ENCODE data around the gene GLB1L2.
"Not testable (repeated sequence)": the region's sequence is repeated elsewhere in the genome, so short reads cannot be mapped to it uniquely, and the experiment has no call there.

GLB1L2 gene

DNA sequence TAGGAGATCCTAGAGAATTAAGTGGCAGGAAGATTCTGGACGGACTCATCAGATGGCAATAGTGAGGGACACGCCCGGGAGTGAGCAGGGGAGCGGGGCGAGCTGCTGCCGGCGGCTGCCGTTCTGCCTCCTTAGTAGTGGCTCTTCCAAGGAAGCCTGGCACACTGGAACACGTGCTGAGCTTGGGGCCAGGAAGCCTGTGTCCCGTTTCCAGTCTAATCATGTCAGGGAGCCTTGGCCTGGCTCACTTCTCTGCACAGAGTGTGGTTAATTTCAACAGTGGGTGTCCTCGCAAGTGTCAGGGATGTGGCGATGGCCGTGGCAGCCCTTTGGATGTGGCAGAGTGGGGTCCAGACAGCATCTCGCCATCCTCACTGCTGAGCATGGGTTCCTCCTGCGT, 39.1 kb upstream of the GLB1L2 start:
- Histone ChIP-seq H3K27me3 (ENCODE audit: control insufficient read depth, insufficient read depth, low read length) (no peaks in the 10 kb centered on the region), H3K36me3 (ENCODE audit: control insufficient read depth, insufficient read depth, low read length) (peaks cover 56% of the 10 kb centered on the region), H3K4me1 (ENCODE audit: control insufficient read depth, insufficient read depth, low read length) (no peaks in the 10 kb centered on the region), H3K27ac (ENCODE audit: low read depth, low read length) (no peak overlapping the region), H3K9ac (ENCODE audit: low read depth, low read length) (no peak overlapping the region), H3K4me3 (ENCODE audit: low read depth, low read length) (no peak overlapping the region), H3K9me3 (ENCODE audit: control insufficient read depth, insufficient read depth, low read length) (no peaks in the 10 kb centered on the region)

- Histone ChIP-seq H3K27me3 (ENCODE audit: control insufficient read depth, insufficient read depth, low read length) (no peaks in the 10 kb centered on the region), H3K27ac (ENCODE audit: low read depth, low read length) (no peak overlapping the region)
Measured at GRCh38 chr11:134293119-134294113, 38.4 kb upstream of the GLB1L2 start.

GRCh38 chr11:134294664-134295063, 37.1 kb upstream of the GLB1L2 start:
- H3K27me3 ChIP-seq (ENCODE audit: control insufficient read depth, insufficient read depth, low read length), result no peaks in the 10 kb centered on the region
- no peaks in the 10 kb centered on the region for H3K9me3 ChIP-seq (ENCODE audit: control insufficient read depth, insufficient read depth, low read length)
- H3K27ac ChIP-seq (ENCODE audit: low read depth, low read length), result no peak overlapping the region
- H3K4me1 ChIP-seq (ENCODE audit: control insufficient read depth, insufficient read depth, low read length), result no peaks in the 10 kb centered on the region
- H3K36me3 ChIP-seq (ENCODE audit: control insufficient read depth, insufficient read depth, low read length), result peaks cover 62% of the 10 kb centered on the region
- H3K4me3 ChIP-seq (ENCODE audit: low read depth, low read length), result no peak overlapping the region
- H3K9ac ChIP-seq (ENCODE audit: low read depth, low read length), result no peak overlapping the region

More at GRCh38 chr11:134293119-134294113, 38.4 kb upstream of the GLB1L2 start:
- no peak overlapping the region for H3K9ac ChIP-seq (ENCODE audit: low read depth, low read length)
- no peaks in the 10 kb centered on the region for H3K9me3 ChIP-seq (ENCODE audit: control insufficient read depth, insufficient read depth, low read length)
- H3K36me3 ChIP-seq (ENCODE audit: control insufficient read depth, insufficient read depth, low read length), result peaks cover 63% of the 10 kb centered on the region
- no peak overlapping the region for H3K4me3 ChIP-seq (ENCODE audit: low read depth, low read length)
- no peaks in the 10 kb centered on the region for H3K4me1 ChIP-seq (ENCODE audit: control insufficient read depth, insufficient read depth, low read length)

GRCh38 chr11:134312223-134312622, 19.6 kb upstream of the GLB1L2 start:
- Histone ChIP-seq H3K36me3 (ENCODE audit: control insufficient read depth, insufficient read depth, low read length) (peaks cover 39% of the 10 kb centered on the region), H3K9ac (ENCODE audit: low read depth, low read length) (no peak overlapping the region), H3K4me3 (ENCODE audit: low read depth, low read length) (no peak overlapping the region), H3K27me3 (ENCODE audit: control insufficient read depth, insufficient read depth, low read length) (no peaks in the 10 kb centered on the region), H3K4me1 (ENCODE audit: control insufficient read depth, insufficient read depth, low read length) (no peaks in the 10 kb centered on the region), H3K27ac (ENCODE audit: low read depth, low read length) (no peak overlapping the region), H3K9me3 (ENCODE audit: control insufficient read depth, insufficient read depth, low read length) (peaks cover 4% of the 10 kb centered on the region; the same call in 1 of the 2 replicates)

GRCh38 chr11:134312807-134313206, 19.0 kb upstream of the GLB1L2 start:
- Histone ChIP-seq H3K4me1 (ENCODE audit: control insufficient read depth, insufficient read depth, low read length) (no peaks in the 10 kb centered on the region), H3K9me3 (ENCODE audit: control insufficient read depth, insufficient read depth, low read length) (peaks cover 4% of the 10 kb centered on the region; the same call in 1 of the 2 replicates), H3K27ac (ENCODE audit: low read depth, low read length) (no peak overlapping the region), H3K9ac (ENCODE audit: low read depth, low read length) (no peak overlapping the region), H3K36me3 (ENCODE audit: control insufficient read depth, insufficient read depth, low read length) (peaks cover 34% of the 10 kb centered on the region), H3K27me3 (ENCODE audit: control insufficient read depth, insufficient read depth, low read length) (no peaks in the 10 kb centered on the region), H3K4me3 (ENCODE audit: low read depth, low read length) (no peak overlapping the region)

- Histone ChIP-seq H3K9ac (ENCODE audit: low read depth, low read length) (no peak overlapping the region), H3K36me3 (ENCODE audit: control insufficient read depth, insufficient read depth, low read length) (peaks cover 35% of the 10 kb centered on the region), H3K4me3 (ENCODE audit: low read depth, low read length) (no peak overlapping the region), H3K4me1 (ENCODE audit: control insufficient read depth, insufficient read depth, low read length) (no peaks in the 10 kb centered on the region), H3K9me3 (ENCODE audit: control insufficient read depth, insufficient read depth, low read length) (peaks cover 4% of the 10 kb centered on the region; the same call in 1 of the 2 replicates), H3K27ac (ENCODE audit: low read depth, low read length) (no peak overlapping the region), H3K27me3 (ENCODE audit: control insufficient read depth, insufficient read depth, low read length) (no peaks in the 10 kb centered on the region)
Measured at GRCh38 chr11:134313379-134313778, 18.4 kb upstream of the GLB1L2 start.

DNA sequence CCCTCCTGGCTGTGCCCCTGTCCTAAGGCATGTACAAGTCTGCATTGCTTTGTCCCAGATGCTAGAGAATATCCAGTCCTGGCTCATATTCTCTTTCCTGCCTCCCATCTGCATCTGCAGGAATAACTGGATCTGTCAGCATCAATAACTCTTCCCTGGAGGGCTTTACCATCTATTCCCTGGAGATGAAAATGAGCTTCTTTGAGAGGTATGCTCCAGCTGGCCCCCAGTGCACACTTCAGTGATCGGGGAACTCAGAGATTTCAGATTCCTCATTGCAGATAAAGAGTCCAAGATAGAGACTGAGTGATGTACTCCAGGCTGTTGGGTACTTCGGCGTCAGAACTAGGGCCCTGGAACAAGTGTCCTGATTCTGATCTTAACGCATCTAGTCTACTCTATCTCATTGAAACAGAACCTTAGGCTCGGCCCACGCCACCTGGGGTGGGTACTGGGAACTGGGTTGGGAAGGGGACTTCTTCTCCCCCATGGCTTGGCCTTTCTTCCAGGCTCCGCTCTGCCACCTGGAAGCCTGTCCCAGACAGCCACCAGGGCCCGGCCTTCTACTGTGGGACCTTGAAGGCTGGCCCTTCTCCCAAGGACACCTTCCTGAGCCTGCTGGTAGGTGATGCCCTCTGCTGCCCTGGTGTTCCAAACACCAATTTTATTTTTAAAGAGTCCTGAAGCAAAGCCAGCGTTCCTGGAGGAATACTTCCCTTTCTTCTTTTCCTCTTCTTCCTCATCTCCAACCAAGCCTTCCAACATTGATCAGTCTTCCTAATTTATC, 17.8 kb upstream of the GLB1L2 start:
- Histone ChIP-seq H3K4me3 (ENCODE audit: low read depth, low read length) (no peak overlapping the region), H3K27me3 (ENCODE audit: control insufficient read depth, insufficient read depth, low read length) (no peaks in the 10 kb centered on the region), H3K9me3 (ENCODE audit: control insufficient read depth, insufficient read depth, low read length) (peaks cover 4% of the 10 kb centered on the region; the same call in 1 of the 2 replicates), H3K4me1 (ENCODE audit: control insufficient read depth, insufficient read depth, low read length) (no peaks in the 10 kb centered on the region), H3K9ac (ENCODE audit: low read depth, low read length) (no peak overlapping the region), H3K27ac (ENCODE audit: low read depth, low read length) (no peak overlapping the region), H3K36me3 (ENCODE audit: control insufficient read depth, insufficient read depth, low read length) (peaks cover 34% of the 10 kb centered on the region)

DNA sequence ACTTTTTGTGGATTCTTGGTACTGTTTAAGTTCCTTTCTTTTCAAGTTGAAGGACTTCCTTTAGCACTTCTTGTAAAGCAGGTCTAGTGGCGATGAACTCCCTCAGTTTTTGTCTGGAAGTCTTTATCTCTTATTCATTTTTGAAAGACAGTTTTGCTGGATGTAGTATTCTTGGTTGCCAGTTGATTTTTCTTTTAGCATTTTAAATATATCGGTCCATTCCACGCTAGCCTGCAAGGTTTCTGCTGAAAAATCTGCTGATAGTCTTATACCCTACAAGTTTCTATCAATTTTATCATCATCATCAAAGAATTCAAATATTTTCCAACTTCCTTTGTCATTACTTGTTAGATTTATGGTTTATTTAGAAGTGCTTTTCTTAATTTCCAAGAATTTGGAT, 14.7 kb upstream of the GLB1L2 start:
- H3K27ac ChIP-seq (ENCODE audit: low read depth, low read length), result no peak overlapping the region
- H3K4me1 ChIP-seq (ENCODE audit: control insufficient read depth, insufficient read depth, low read length), result no peaks in the 10 kb centered on the region
- peaks cover 35% of the 10 kb centered on the region for H3K36me3 ChIP-seq (ENCODE audit: control insufficient read depth, insufficient read depth, low read length)
- no peak overlapping the region for H3K9ac ChIP-seq (ENCODE audit: low read depth, low read length)
- no peaks in the 10 kb centered on the region for H3K27me3 ChIP-seq (ENCODE audit: control insufficient read depth, insufficient read depth, low read length)
- H3K9me3 ChIP-seq (ENCODE audit: control insufficient read depth, insufficient read depth, low read length), result peaks cover 4% of the 10 kb centered on the region; the same call in 1 of the 2 replicates
- no peak overlapping the region for H3K4me3 ChIP-seq (ENCODE audit: low read depth, low read length)

DNA sequence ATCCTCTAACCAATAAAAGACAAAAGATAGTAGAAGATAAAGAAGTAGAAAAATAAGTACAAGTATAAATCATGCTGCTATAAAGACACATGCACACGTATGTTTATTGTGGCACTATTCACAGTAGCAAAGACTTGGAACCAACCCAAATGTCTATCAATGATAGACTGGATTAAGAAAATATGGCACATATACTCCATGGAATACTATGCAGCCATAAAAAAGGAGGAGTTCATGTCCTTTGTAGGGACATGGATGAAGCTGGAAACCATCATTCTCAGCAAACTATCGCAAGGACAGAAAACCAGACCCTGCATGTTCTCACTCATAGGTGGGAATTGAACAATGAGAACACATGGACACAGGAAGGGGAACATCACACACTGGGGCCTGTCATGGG, 10.4 kb upstream of the GLB1L2 start:
- H3K27me3 ChIP-seq (ENCODE audit: control insufficient read depth, insufficient read depth, low read length), result not testable (repeated sequence)

DNA sequence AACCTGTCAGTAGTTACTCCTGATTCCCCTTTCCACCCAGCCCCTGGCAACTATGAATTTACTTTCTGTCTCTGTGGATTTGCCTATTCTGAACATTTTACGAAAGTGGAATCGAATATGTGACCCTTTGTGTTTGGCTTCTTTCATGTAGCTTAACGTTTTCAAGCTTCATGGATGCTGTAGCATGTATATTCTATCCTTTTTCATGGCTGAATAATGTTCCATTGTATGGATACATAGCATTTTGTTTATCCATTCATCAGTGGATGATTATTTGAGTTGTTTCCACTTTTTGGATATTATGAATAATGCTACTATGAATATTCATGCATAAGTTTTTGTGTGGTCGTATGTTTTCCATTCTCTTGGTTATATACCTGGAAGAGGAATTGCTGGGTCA, 9.2 kb upstream of the GLB1L2 start:
- Histone ChIP-seq H3K4me1 (ENCODE audit: control insufficient read depth, insufficient read depth, low read length) (no peaks in the 10 kb centered on the region), H3K36me3 (ENCODE audit: control insufficient read depth, insufficient read depth, low read length) (peaks cover 23% of the 10 kb centered on the region), H3K9ac (ENCODE audit: low read depth, low read length) (no peak overlapping the region), H3K4me3 (ENCODE audit: low read depth, low read length) (no peak overlapping the region), H3K9me3 (ENCODE audit: control insufficient read depth, insufficient read depth, low read length) (no peaks in the 10 kb centered on the region), H3K27ac (ENCODE audit: low read depth, low read length) (no peak overlapping the region), H3K27me3 (ENCODE audit: control insufficient read depth, insufficient read depth, low read length) (no peaks in the 10 kb centered on the region)

More for the DNA sequence above, 10.4 kb upstream of the GLB1L2 start:
- H3K27ac ChIP-seq (ENCODE audit: low read depth, low read length); H3K9me3 ChIP-seq (ENCODE audit: control insufficient read depth, insufficient read depth, low read length); H3K4me3 ChIP-seq (ENCODE audit: low read depth, low read length); H3K4me1 ChIP-seq (ENCODE audit: control insufficient read depth, insufficient read depth, low read length); H3K9ac ChIP-seq (ENCODE audit: low read depth, low read length): not testable (repeated sequence)
- peaks cover 23% of the 10 kb centered on the region for H3K36me3 ChIP-seq (ENCODE audit: control insufficient read depth, insufficient read depth, low read length)

DNA sequence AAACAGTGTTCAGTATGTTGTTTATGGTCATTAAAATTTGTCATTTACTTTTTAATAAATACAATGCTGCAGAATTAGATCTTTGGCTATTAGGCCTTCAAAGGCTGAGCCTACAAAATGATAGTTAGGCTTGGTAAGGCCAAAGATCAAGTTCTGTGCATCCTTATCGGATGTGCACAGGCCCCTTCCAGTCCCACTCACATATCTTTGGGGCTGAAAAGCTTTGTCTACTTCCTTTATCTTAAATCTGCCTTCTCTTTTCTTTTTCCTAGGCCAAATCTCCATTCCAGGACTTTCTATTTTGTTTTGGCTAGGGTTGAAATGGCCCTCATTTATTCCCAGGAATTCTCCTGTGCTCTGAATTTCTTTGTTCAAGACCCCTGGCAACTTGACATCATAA, 3.4 kb upstream of the GLB1L2 start:
- H3K27me3 ChIP-seq (ENCODE audit: control insufficient read depth, insufficient read depth, low read length), result peaks cover 30% of the 10 kb centered on the region
- no peak overlapping the region for H3K9ac ChIP-seq (ENCODE audit: low read depth, low read length)
- H3K36me3 ChIP-seq (ENCODE audit: control insufficient read depth, insufficient read depth, low read length), result no peaks in the 10 kb centered on the region
- H3K27ac ChIP-seq (ENCODE audit: low read depth, low read length), result no peak overlapping the region
- peaks cover 12% of the 10 kb centered on the region for H3K4me1 ChIP-seq (ENCODE audit: control insufficient read depth, insufficient read depth, low read length)
- no peaks in the 10 kb centered on the region for H3K9me3 ChIP-seq (ENCODE audit: control insufficient read depth, insufficient read depth, low read length)
- no peak overlapping the region for H3K4me3 ChIP-seq (ENCODE audit: low read depth, low read length)

Data from HUES48 (cell line).